ENCODE data around the gene RBM4.
"Not testable (repeated sequence)": the region's sequence is repeated elsewhere in the genome, so short reads cannot be mapped to it uniquely, and the experiment has no call there.

RBM4 gene

GRCh38 chr11:66638177-66639065, at the start of gene RBM4:
RBM4 (plus strand) TSS chr11:66638703; CDS start chr11:66639712, 1,009 bp downstream.
- DNase-seq (ENCODE audit: low read depth, low spot score) = peak; percentile 94

DNA sequence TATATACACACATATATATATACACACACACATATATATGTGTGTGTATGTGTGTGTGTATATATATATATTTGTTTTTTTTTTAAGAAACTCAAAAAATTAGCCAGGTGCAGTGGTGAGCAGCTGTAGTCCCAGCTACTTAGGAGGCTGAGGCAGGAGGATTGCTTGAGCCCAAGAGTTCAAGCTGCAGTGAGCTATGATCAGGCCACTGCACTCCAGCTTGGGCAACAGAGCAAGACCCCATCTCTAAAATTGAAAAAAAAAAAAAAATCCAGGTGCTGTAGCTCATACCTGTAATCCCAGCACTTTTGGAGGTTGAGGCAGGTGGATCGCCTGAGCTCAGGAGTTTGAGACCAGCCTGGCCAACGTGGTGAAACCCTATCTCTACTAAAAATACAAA, 49.2 kb upstream of the RBM4 start:
- not testable (repeated sequence) for DNase-seq (ENCODE audit: low read depth, low spot score)

DNA sequence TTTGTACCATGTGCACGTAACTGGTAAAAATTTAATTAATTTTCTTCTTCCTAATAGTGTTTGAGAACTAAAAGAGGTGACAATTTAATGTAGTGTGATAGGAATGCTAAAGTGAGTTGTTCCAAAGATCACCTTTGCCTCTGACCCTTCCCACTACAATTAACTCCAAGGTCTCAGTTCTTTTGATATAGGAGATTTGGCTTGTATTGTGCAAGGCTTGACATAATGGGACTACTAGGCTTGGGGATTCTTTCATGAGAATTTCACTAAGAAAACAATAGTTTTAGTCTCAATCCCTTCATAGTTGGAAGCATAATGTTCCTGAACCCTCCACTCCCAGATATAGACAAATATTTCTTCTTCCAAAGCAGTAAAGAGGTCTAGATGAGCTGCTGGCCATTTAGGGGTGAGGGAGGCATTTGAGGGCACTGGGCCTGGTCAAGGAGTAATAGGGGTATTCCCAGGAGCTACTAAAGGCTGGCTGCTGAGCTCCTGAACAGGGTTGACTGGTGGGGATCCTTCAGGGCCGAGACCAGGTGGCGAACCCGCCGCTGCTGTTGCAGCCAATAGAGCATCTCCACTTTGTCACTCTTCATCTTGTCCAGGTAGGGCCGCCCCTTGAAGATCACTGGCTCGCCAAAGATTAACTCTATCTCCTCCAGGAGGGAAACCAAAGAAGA, 48.4 kb upstream of the RBM4 start:
- DNase-seq (ENCODE audit: low read depth, low spot score) = no peak

GRCh38 chr11:66591175-66591574, 47.3 kb upstream of the RBM4 start:
- no peak for DNase-seq (ENCODE audit: low read depth, low spot score)

- peak; percentile 97 for DNase-seq (ENCODE audit: low read depth, low spot score)
Observed at GRCh38 chr11:66592457-66593302, 45.8 kb upstream of the RBM4 start, which contains the start of the genes CCDC87 and CCS. CCDC87 (minus strand) TSS chr11:66593063; CDS start chr11:66593015, 48 bp downstream. CCS (plus strand) TSS chr11:66593185; CDS start chr11:66593262, 77 bp downstream.

DNA sequence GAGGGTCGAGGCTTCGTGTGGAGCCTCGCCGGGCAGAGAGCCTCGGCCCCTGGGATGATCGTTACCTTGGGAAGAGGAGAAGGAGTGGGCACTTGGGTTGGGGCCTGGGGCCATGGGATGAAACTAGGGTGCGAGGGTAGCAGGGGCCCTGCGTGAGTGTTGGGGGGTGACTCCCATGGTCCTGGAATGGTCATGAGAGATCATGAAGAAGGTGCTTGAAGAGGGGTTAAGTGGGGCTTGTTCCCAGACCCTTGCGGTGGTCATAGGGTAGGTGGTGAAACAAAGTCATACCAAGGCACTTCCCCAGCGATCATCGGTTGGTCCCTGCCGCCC, 45.2 kb upstream of the RBM4 start:
- DNase-seq (ENCODE audit: low read depth, low spot score) = no peak

- no peak for DNase-seq (ENCODE audit: low read depth, low spot score)
Observed at GRCh38 chr11:66593650-66594049, 44.9 kb upstream of the RBM4 start.

DNA sequence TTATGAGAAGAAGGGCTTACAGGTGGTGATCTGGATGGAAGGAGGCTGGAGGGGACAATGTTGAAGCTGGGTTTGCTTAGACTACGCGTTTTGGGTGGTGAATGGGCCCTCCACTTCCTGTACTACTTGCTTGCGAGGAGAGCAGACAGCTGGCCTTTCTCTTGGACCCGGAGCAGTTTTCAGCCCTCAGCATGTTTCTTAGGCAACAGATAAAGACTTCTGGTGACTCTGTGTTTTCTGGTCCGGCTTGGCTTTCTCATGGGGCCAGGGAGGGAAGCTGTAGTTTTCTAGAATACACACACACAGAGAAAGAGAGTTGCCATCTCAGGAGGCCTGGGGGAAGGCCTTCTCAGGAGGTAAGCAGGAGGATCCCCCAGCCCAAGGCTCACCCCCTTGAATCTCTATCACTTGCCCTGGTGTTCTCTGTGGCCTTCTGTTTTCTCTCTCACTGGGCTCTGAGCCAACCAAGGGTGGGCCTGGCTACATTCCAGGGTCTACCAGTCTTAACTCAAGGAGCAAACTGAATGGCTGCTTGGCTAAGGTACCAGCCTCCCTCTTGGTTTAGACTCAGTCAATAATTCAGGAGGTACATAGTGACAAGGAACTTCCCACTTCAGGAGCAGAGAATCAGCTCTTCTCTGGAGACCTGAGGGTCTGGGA, 43.1 kb upstream of the RBM4 start:
- no peak for DNase-seq (ENCODE audit: low read depth, low spot score)

DNA sequence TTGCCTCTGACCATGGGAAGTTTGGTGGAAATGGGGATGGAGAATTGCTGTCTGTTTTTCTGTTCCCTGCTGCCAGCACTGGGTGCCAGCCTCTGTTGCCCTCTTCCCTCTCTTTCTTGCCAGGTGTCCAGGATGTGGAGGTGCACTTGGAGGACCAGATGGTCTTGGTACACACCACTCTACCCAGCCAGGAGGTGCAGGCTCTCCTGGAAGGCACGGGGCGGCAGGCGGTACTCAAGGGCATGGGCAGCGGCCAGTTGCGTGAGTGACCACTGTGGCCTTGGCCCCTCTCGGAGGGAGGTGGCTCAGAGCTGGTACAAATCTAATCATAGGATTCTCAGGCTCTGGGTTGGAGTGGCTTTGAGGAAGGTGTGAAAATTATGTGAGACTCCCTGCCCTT, 39.5 kb upstream of the RBM4 start:
- no peak for DNase-seq (ENCODE audit: low read depth, low spot score)

DNA sequence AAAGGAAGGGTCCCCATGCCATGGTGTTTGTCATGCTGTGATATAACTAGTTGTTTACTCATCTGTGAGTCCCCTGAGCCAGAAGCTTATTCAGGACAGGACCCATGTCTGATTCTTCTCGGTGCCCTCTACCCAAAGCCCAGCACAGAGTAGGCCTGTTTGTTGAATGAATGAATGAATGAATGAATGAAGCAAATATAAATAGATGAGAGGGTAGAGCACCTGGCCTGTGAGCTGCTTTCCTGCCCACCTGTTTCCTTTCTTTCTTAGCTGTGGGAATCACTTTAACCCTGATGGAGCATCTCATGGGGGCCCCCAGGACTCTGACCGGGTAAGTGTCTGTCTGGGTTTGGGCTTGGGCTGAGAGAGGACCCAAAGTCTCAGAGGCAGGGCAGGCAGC, 38.3 kb upstream of the RBM4 start:
- no peak for DNase-seq (ENCODE audit: low read depth, low spot score)

GRCh38 chr11:66600631-66601233, 37.8 kb upstream of the RBM4 start:
- no peak for DNase-seq (ENCODE audit: low read depth, low spot score)

DNA sequence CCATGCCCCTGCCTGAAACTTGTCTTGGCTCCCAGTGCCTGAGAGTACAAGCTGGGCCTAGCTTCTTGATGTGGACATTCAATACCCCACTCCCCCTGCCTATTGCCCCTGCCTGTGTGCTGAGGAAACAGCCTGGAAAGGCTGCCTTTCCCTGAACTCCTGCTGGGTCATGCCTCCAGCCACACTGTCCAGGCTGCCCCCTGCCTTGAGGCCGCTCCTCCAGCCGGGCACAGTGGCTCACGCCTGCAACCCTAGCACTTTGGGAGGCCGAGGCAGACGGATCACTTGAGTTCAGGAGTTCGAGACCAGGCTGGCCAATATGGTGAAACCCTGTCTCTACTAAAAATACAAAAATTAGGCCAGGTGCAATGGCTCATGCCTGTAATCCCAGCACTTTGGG, 35.4 kb upstream of the RBM4 start:
- no peak for DNase-seq (ENCODE audit: low read depth, low spot score)

GRCh38 chr11:66604155-66604554, 34.3 kb upstream of the RBM4 start:
- DNase-seq (ENCODE audit: low read depth, low spot score) = no peak

DNA sequence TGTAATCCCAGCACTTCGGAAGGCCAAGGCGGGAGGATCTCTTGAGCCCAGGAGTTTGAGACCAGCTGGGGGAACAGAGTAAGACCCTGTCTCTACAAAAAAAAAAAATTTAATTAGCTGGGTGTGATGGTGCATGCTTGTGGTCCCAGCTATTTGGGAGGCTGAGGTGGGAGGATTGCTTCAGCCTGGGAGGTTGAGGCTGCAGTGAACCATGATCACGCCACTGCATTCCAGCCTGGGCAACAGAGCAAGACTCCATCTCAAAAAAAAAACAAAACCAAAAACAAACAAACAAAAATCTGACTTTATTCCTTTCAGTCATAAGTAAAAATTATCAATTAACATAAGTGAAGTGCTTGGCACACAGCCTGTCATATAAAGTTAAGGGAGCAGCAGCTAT, 31.9 kb upstream of the RBM4 start:
- DNase-seq (ENCODE audit: low read depth, low spot score) = not testable (repeated sequence)

DNA sequence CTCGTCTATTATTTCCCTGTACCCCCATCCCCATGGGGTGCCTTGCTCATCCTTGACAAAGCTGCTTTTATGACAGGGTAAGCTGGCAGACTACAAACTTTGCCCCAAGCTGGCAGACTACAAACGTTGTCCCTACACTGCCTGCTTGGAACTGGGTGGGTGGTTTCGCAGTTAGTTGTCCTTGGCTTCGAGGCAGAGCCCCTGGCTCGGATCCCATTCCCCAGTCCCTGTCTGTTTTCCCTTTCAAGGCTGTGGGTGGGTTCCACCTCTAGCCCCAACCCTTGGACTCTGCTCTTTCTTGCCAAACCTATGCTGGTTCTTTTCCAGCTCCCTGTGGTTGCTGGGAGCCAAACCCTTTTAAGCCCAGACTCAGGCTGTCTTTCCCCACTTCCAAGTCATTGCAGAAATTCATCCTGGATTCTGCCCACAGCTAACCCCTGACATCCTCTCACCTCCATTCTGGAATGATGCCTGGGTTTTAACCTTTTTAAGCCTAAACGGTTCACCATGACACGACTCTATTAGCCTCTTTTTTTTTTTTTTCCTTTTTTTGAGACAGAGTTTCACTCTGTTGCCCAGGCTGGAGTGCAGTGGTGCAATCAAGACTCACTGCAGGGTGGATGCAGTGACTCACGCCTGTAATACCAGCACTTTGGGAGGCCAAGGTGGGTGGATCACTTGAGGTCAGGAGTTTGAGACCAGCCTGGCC, 31.2 kb upstream of the RBM4 start:
- DNase-seq (ENCODE audit: low read depth, low spot score) = no peak

- no peak for DNase-seq (ENCODE audit: low read depth, low spot score)
Observed at GRCh38 chr11:66609721-66610617, 28.5 kb upstream of the RBM4 start.

GRCh38 chr11:66612458-66612857, 26.0 kb upstream of the RBM4 start:
- no peak for DNase-seq (ENCODE audit: low read depth, low spot score)

DNA sequence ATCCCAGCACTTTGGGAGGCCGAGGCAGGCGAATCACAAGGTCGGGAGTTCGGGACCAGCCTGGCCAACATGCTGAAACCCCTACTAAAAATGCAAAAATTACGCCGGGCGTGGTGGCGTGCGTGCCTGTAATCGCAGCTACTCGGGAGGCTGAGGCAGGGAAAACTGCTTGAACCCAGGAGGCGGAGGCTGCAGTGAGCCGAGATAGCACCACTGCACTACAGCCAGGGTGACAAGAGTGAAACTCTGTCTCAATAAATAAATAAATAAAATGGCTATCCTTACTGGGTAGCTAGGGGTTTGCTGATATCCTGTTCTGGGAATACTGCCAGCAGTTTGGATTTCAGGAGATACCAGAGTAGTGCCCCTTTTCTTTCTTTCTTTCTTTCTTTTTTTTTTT, 24.4 kb upstream of the RBM4 start:
- DNase-seq (ENCODE audit: low read depth, low spot score) = no peak

GRCh38 chr11:66616379-66617154, 21.9 kb upstream of the RBM4 start, which contains the start of gene RBM14:
RBM14 (plus strand) TSS chr11:66616630; CDS start chr11:66616721, 91 bp downstream.
- DNase-seq (ENCODE audit: low read depth, low spot score) = peak; percentile 98

Data from activated CD4-positive, CD25-positive, alpha-beta regulatory T cell treated with anti-CD3 and anti-CD28 coated beads, Interleukin-2, amount 50 U/mL, for 16 hours (primary cell).